ENCODE data around the gene CASR. TPM values are rescaled to one million over a fixed set of nuclear protein-coding genes. Genes with fewer than 3 reads are reported as not detected.

CASR gene
- total RNA-seq, 2 donors from 2014 or later: not detected

DNA sequence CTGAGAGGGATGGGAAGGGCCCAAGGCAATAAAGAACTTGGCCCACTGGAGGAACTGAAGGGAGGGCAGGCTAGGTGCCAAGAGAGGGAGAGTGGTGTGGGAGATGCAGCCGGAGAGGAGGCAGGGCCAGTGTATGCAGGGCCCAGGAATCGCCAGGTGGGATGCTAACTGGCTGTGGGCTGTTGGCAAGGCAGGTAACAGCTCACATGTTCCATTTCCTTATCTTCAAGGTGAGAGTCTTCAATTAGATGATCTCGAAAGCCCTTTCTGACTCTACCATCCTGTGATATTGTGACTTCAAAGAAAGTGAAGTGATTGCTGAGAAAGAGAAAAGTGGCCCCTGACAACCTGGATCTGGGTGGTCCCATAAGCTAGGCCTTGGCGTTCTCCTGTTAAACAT lies 49.0 kb downstream of the CASR start:
- Histone ChIP-seq H3K36me3 (no peaks in the 10 kb centered on the region), H3K9me3 (no peaks in the 10 kb centered on the region), H3K4me3 (no peak overlapping the region), H3K27ac (no peak overlapping the region), H3K27me3 (no peaks in the 10 kb centered on the region), H3K4me1 (no peaks in the 10 kb centered on the region)
- DNase-seq (ENCODE audit: low spot score): no peak
- TF ChIP-seq, protein P1, sequence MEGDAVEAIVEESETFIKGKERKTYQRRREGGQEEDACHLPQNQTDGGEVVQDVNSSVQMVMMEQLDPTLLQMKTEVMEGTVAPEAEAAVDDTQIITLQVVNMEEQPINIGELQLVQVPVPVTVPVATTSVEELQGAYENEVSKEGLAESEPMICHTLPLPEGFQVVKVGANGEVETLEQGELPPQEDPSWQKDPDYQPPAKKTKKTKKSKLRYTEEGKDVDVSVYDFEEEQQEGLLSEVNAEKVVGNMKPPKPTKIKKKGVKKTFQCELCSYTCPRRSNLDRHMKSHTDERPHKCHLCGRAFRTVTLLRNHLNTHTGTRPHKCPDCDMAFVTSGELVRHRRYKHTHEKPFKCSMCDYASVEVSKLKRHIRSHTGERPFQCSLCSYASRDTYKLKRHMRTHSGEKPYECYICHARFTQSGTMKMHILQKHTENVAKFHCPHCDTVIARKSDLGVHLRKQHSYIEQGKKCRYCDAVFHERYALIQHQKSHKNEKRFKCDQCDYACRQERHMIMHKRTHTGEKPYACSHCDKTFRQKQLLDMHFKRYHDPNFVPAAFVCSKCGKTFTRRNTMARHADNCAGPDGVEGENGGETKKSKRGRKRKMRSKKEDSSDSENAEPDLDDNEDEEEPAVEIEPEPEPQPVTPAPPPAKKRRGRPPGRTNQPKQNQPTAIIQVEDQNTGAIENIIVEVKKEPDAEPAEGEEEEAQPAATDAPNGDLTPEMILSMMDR (IDR thresholded peaks at IDR 0.05): no peak

DNA sequence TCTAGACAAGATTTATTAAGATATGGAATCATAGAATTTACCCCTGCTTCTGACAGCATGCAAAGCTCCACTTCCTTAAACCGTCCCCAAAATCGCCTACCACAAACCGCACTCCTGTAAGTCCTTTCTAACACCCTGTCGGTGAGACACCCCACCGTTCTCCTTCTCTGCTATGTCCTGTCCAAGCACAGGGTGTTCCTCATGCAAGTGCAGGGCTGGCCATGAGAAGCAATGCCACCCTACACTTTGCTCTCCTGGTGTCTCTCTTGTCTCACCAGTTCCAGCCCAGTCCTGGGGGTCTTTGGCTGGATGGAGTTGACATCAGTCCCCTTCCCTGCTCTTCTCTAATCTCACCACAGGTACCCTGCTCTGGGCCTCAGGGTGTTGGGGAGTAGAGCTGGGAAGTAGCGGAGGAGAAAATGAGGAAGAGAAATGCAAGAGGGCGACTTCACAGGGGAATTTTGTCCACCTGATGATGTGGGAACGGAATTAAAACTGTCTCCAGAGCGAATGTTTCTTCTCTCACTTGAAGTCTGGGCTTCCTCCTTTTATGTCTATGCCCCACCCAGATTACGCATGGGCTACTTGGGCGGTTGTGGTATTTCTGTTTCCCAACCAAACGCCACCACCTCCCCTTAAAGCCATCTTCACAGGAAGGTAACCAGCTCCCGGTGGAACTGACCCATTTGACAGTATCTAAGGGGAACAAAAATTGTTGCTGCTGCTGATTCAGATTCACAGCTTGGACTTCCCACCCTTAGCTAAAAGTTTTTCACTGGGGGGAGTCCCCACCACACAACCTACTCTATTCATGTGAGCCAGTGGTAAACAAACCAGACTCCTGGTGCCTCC lies 49.9 kb downstream of the CASR start:
- Histone ChIP-seq H3K4me3 (no peak overlapping the region), H3K36me3 (no peaks in the 10 kb centered on the region), H3K4me1 (no peaks in the 10 kb centered on the region), H3K27ac (no peak overlapping the region), H3K9me3 (no peaks in the 10 kb centered on the region), H3K27me3 (no peaks in the 10 kb centered on the region)
- no peak for DNase-seq (ENCODE audit: low spot score)
- TF ChIP-seq, protein P1 (IDR thresholded peaks at IDR 0.05): no peak

DNA sequence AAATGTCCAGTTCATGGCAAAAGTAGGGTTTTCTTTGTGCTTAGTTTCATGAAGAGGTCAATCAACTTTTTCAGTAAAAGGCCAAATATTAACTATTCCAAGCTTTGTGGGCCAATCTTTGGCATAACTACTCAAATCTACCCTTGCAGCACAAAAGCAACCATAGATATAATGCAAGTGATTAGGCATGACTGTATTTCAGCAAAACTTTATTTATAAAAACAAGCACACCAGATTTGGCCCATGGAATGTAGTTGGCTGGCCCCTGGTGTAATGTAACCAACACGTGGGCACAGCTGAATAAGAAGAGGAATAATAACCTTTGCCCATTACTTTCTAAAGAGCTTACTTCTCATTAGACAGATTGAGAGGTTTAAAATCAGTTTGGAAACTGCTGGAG lies 50.6 kb downstream of the CASR start:
- H3K27me3 ChIP-seq: no peaks in the 10 kb centered on the region
- H3K4me1 ChIP-seq: no peaks in the 10 kb centered on the region
- no peaks in the 10 kb centered on the region for H3K9me3 ChIP-seq
- H3K4me3 ChIP-seq: no peak overlapping the region
- H3K36me3 ChIP-seq: no peaks in the 10 kb centered on the region
- TF ChIP-seq, protein P1 (IDR thresholded peaks at IDR 0.05): no peak
- DNase-seq (ENCODE audit: low spot score): no peak
- no peak overlapping the region for H3K27ac ChIP-seq

DNA sequence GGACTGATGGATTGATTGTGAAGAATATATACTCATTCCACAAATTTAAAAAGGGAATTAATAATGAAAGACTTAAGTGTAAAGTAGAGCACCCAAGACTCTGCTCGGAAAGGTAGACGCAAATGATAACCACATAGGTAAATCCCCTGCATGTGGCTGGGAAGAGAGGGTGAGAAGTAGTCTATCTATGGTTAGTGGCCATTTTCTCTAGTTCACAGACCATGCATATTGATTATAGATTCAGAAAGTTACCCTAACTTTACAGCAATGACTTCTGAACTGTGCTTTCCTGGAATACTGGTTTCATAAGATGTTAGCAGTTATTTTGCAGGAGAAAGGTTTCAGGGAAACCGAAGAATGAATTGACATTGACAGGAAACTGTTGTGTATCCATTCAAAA lies 51.7 kb downstream of the CASR start:
- Histone ChIP-seq H3K36me3 (no peaks in the 10 kb centered on the region), H3K27ac (no peak overlapping the region), H3K4me1 (no peaks in the 10 kb centered on the region), H3K4me3 (no peak overlapping the region), H3K27me3 (no peaks in the 10 kb centered on the region), H3K9me3 (no peaks in the 10 kb centered on the region)
- TF ChIP-seq, protein P1 (IDR thresholded peaks at IDR 0.05): no peak
- DNase-seq (ENCODE audit: low spot score): no peak

DNA sequence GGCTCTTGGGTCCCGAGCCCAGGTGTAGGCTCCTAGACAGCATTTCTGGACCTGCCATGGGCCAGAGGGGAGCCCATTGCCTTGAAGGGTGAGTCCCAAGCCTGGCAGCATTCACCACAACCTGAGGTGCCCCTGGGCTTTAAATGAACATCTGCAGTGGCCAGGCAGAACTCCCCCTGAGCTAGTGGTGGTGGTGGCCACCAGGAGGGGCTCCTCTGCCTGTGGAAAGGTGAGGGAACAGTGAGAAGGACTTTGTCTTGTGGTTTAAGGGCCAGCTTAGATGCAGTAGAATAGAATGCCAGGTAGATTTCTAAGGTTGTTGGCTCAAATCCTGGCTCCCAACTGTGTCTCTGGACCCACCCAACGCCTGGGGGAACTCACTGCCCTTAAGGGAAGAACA lies 55.6 kb downstream of the CASR start:
- TF ChIP-seq, protein P1 (IDR thresholded peaks at IDR 0.05): no peak
- no peak overlapping the region for H3K27ac ChIP-seq
- no peak overlapping the region for H3K4me3 ChIP-seq
- no peaks in the 10 kb centered on the region for H3K4me1 ChIP-seq
- H3K36me3 ChIP-seq: no peaks in the 10 kb centered on the region
- DNase-seq (ENCODE audit: low spot score): no peak
- H3K27me3 ChIP-seq: no peaks in the 10 kb centered on the region
- H3K9me3 ChIP-seq: no peaks in the 10 kb centered on the region
